GM19395 (cell line): Measurements from ENCODE around the gene ATXN7L1.
"Not testable (repeated sequence)": the region's sequence is repeated elsewhere in the genome, so short reads cannot be mapped to it uniquely, and the experiment has no call there.

Source experiments
- ATAC-seq: cut with Tn5 transposase; IDR thresholded peaks from one replicate; pipeline ENCODE4 v1.9.1; 2021; ENCODE audit warnings: mild to moderate bottlenecking, moderate library complexity; ENCODE audit not compliant: unreplicated experiment

Gene ATXN7L1

DNA sequence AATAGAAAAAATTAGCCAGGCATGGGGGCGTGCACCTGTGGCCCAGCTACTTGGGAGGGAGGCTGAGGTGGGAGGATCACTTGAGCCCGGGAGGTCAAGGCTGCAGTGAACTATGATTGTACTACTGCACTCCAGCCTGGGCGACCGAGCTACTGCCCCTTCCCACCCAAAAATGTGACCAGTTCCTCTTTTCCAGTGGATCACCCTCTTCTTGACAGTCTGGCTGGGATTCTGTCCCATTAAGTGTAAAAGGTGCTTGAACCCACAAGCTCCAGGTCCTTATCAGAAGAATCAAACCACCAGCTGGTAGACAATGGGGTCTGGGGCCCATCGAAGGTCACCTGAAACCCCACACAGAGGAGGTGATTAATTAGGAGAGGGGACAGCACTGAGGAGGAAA, 14.1 kb downstream of the ATXN7L1 start:
- ATAC-seq = no peak

DNA sequence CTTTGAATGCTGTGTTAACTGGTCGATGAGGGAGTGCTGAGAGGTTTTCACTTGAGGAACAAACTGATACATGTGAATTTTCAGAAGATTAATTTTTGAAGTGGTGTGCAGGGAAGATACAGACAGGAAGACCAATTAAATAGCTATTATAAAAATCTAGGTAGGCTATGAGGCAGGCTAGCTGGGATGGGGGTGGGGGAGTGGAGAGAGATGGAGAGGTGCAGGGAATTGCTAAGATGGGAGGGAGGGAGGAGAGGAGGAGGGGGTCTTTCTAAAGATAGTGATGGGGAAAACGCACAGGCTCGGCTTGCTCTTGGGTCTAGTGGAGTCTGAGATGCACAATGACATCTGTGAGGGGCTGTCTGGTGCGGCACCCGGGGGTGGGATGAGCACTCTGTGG, 15.2 kb downstream of the ATXN7L1 start:
- no peak for ATAC-seq

DNA sequence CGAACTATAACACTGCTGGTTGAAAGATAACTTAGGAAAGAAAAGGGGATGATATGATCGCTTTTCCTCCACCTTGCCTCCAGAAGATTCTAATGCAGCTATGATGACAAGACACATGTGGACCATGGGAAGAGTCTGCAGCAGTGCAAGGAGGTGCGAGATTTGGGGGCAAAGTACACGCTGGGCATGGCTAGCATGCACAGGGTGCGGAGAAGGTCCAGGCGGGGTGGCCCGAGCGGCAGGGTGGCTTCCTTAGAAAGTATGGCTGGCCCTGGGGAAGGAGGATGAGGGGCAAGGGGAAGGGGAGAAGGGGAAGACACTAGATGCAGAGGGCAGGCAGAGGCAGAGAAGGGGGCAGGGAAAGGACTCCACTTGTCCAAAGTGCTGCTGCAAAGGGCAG, 15.6 kb downstream of the ATXN7L1 start:
- ATAC-seq = no peak

DNA sequence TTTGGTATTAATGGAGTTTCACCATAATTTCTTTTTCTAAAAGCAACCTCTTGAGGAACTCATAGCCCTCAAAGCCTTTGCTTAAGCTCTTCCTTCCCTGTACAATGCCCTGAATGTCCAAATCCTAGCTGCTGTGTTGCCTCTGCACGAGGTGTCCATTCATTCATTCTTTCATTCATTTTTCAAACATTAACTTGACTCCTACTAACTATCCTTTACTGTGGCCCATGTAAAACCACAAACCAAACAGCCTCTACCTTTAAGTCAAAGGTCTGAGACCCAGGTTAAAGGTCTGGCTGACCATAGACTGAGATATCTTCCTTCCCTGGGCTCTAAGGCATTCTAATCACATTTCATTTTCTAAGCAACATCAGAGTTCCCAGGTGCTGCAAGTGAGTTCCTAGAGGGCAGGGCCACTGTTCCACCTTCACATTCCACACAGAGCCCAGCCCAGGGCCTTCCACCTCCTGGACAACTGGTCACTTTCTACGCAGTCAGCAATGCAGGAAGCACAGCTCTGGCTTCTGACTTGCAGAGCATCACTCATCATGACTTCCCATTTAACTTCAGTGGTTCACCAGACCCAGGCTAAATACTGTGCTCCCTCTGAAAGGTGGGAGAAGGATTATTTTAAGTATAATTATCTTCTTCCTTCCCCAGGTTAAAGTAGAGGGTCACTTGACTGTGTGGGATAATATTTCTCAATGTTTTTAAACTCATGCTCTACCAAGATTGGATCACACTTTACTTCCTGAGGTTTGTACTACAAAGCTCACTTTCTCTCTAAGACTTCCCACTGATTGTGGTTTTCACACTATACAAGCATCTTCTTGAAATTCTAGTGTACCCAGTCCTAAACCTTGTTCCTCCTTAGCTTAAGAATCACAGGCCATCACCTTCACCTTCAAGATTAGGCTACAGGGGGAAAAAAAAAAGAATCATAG, 19.1 kb downstream of the ATXN7L1 start:
- ATAC-seq = no peak

DNA sequence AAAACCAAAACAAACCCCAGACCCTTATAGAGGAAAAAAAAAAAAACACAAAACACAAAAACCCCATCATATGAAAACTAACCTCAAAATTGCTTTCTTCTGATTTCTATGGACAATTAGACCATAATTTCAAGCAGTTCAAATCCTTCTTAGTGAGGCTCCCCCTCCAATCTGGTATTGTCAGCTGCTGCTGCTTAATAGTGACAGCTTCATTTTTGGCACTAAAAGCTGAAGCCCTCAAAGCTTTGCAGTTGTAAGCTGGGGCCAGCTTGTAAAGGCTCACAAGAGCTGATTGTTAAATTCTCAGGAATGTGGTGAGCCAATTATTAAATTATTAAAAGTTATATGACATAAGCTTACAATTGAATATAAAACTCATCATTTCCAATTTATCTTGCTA, 21.9 kb downstream of the ATXN7L1 start:
- ATAC-seq = no peak

DNA sequence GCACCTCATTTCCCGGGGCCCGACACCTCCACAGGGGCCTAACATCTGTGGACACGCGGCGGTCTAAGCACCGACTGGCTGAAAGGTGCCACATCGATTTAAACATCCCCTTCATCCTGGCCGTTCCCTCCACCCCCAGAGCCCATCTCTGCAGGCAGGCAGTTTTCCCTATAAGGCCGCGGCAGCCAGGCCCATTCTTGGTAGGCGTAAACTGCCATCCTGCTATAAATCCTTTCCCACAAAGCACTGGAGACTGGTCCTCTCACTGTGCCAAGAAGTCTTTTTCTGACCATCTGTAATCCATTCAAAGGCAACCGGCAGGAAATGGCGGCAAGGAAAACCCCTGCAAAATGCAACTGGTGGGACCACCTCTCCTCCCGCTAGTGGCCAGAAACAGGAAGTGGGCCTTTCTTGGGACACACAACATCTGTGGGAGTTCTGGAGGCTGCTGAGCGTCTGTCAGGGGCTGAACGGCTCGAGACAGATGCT, 22.4 kb downstream of the ATXN7L1 start:
- no peak for ATAC-seq

DNA sequence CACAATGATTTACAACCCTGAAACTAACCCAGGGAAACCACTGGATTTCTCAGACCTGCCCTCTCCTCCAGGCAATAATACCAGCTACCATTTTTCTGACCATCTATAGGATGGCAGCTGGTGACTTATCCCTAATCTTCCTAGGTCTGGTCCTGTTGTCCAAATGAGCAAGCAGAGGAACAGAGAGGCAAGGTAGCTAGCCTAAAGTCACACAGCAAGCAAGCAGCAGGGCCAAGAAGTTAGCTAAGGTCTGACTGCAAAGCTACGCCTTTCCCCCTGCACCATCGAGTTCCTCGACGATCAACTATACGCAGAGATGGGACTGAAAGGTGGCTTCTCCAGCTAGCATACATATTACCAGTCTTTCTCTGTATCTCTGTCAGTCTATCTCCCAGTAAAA, 25.3 kb downstream of the ATXN7L1 start:
- ATAC-seq = no peak

DNA sequence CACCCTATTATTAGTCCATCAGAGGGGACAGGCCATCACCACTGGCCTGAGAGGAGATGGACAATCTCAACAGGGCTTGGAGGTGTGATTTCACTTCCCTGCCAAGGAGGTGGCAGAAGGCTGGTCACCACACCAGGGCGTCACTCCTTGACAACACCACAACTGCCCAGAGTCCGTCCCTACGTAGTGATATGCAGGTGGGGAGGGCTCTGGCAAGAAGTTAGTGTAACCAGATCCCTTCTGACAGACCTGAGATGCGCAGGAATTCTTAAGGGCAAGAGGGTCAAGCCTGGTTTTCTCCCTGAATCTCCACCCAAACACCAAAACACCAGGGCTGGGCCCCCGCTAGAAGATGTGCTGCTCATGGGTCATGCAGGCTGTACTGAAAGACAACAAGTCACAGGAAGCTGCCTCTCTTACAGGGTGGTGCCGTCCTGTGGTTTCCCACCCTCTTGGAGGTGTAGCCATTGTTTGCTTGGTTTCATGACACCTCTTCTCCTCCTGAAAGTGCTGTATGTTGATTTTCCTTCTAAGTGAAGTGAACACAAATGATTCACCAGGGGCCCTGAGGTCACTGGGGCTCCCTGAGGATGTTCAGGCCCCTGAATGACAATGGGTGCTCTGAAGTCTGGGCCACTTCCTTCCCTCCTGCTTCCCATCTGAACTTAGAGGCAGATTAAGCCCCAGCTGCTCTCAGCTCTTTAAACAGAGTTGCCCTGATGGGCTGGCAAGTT, 27.1 kb downstream of the ATXN7L1 start:
- ATAC-seq = no peak

DNA sequence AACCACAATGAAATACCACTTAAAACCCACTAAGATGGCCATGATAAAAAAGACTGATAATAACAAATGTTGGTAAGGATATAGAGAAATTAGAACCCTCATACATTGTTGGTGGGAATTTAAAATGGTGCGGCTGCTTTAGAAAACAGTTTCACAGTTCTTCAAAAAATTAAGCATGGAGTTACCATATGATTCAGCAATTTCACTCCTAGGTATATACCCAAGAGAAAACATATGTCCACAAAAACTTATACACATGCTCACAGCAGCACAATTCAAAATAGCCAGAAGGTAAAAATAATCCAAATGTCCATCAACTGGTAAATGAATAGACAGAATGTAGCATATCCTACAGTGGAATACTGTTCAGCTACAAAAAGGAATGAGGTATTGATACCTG, 30.0 kb downstream of the ATXN7L1 start:
- ATAC-seq = no peak

DNA sequence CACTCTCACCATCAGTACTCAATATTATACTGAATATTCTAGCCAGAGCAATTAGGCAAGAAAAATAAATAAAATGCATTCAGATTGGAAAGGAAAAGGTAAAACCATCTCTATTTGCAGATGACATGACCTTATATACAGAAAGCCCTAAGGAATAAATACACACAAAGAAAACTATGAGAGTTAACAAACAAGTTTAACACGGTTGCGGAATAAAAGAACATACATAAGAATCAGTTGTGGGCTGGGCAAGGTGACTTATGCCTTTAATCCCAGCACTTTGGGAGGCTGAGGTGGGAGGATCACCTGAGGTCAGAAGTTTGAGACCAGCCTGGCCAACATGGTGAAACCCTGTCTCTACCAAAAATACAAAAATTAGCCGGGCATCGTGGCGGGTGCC, 31.7 kb downstream of the ATXN7L1 start:
- not testable (repeated sequence) for ATAC-seq

DNA sequence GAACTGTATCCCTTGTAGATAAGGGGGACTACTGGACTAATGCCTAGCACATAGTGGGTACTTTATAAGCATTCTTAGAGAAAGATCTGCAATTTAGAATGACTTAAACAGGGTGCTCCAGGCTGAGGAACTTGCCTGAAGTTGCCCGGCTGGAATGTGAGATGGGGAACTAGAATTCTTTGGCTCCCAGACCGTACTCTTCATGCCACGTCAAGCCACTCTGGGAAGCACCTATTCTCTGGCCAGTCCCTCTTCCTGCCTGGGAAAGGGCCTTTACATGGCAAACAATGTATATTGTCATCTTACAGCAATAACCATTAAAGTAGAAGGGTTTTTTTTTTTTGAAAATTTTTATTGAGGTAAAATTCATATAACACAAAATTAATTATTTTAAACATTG, 34.5 kb downstream of the ATXN7L1 start:
- ATAC-seq = no peak

DNA sequence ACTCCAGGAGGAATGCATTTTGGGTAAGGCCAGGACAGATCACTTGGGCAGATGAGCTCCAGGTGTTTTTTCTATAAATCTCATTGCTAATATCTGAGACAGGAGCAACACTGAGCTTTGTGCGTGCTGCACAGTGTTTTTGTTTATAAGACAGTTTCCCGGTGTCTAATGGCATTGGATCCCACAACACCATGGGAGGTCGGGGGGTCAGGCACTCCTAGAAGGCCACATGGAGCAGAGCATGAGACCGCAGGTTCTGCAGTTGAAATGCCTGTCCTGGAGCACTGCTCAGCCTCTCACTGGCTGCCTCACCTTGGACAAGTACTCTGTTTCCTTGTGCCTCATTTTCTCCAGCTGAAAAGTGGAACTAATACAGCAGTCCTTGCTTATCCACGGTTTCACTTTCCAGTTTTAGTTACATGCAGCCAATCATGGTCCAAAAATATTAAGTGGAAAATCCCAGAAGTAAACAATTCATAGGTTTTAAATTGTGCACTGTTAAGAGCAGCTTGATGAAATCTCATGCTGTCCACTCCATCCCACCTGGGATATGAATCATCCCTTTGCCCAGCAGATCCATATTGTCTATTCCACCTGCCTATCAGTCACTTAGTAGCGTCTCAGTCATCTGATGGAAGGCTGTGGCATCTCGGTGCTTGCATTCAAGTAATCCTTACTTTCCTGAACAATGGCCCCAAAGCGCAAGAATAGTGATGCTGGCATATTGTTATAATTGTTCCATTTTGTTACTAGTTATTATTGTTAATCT, 35.2 kb downstream of the ATXN7L1 start:
- no peak for ATAC-seq

DNA sequence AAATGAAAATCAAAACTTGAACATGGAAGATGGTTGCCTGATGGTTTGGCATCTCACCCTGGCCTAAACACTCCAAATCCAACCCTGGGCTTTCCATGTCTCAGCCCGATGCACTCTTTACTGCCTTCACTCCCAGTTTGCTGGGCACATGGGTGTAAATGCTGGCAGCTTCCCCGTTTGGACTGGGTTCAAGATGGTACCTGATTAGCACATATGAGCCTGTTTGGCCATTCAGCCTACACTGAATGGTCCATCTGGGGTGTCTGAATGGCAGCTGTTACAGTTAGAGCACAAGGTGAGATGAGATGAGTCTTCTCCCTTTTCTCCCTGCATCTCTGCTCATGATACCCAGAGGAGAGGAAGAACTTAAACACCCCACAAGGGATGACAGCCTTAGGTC, 37.1 kb downstream of the ATXN7L1 start:
- ATAC-seq = no peak

DNA sequence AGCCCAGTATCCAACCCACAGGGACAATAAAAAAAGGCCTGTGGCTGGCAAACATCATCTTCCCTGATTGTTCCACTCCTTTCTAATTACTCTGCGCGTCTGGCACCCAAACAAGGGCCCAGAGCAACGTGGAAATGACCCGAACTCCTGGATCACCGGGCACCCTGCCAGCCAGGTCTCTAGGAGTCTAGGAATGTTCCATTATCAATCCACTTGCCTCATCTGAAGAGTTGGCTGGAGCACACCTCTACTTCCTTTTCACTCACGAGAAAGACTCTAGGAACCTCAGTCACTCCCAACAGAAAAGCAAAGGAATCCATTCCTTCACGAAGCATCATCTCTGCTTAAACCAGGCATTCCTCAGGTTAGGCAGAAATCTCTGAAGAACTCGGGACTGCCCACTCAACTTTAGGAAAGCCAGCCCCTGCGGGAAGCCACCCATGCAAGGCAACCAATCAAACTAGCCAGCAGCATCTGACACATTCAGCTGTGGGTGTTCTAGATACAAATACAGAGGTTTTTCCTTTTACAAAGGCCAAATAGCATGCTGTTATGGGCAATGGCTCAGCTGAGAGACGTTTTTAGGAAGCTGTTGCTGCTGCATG, 37.7 kb downstream of the ATXN7L1 start:
- no peak for ATAC-seq

DNA sequence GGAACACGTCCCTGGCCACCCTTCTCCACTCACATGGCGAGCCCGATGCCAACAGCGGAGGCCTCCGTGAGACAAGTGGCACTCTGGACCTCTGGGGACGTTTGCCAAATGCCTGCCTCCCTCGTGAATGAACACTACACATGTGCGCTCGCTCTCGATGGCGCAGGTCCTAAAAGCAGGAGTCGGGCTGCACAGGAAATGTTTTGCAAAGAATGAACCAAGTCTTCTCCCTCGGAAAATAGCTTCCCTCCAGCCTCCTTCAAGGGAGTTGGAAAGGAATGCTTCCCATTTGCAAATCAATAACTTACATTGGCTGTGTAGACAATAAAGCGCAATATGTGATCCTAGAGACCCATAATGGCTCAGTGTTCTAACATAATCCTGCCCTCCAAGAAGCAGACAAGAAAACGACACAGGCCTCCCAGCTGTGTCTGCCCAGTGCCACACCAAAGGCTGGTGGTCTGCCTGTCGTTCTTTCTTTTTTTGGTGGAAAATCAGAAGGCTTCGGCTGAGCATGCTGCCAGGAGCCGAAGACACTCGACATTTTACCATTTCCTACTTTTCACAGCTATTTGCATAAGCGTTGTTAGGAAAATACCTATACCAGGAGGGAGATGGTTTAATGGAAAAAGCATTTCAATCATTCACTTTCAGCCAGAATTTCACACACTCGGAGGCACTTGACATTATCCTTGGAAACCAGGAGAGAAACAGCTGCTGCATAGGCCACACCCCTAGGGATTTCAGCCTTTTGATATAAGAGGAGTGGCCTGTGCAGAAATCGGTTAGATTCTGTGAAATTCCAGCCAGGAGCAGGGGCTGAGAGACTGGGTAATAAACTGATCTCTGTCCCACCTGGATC, 38.4 kb downstream of the ATXN7L1 start:
- ATAC-seq = no peak

DNA sequence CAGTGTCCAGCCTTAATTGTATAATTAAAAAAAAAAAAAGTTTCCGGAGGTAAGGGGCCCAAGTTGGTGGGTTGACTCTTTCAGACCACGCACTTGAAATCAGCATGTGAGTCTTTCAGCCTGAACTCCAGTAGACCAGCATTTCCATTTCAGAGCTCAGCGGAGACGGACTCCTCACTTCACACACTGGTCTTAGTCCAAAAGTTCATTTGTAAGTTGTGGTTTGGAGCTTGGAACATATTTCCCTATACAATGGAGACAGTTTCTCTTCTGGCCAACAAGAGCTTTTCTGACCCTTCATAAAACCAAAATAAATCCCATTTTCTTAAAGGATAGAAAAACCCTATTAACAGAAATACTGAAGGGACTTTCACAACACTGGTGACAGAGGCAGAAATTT, 41.0 kb downstream of the ATXN7L1 start:
- ATAC-seq = no peak

DNA sequence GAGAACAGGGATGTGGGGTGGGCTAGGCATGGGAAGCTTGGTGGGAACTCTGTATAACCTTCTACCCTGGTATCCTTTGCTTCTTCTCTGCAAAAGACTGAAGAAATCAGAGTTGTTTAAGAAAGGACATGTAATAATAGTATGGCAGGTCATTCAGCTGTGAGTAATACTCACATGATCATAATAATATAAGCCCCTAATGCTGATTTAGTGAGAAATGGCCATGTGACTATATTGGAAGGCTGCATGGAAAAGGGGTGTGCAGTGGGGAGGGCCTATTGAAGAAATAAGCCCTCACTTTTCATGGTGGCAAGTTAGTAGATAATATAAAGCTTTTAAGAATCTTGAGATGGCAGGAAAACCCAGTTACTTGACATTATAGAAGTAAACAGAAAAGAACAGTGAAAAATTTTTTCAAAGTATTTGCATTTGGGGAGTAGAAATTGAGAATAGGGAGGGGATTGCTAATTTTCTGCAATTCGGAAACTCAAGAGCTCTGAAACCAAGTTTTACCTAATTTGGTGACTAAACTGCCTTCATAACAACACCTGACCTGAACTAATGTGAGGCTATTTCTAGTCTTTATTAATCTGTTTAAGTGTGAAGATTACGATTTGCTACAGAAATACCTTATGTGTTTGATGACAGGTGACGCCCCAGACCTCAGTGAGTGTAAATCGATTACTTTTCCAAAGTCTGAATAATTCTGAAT, 44.4 kb downstream of the ATXN7L1 start:
- ATAC-seq = no peak

DNA sequence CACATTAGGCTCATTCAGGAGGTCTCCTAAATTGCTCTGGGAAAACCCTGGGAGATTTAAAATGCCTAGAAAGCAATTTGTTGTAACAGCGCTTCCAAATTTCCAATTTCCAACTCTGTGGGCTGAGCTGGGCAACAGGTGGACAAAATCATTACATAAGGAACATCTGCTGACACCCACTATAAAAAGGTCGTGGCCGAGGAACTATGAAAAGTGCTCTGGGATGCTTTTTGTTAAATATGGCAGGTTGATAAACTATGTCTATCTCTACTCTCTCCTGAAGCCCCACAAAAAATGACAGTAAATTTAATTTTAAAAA, 45.1 kb downstream of the ATXN7L1 start:
- ATAC-seq = no peak
